HG02973 (cell line): ENCODE measurements around the gene NKD2.

Experiments
- ATAC-seq: cut with Tn5 transposase; IDR thresholded peaks from one replicate; pipeline ENCODE4 v1.9.1; 2021; ENCODE audit warnings: moderate library complexity; ENCODE audit not compliant: unreplicated experiment

The NKD2 gene

GRCh38 chr5:1029282-1029944 is 20.8 kb downstream of the NKD2 start:
- no peak for ATAC-seq

- ATAC-seq = no peak
Measured at GRCh38 chr5:1029945-1030625, 21.5 kb downstream of the NKD2 start.

GRCh38 chr5:1030801-1031271 is 22.2 kb downstream of the NKD2 start:
- ATAC-seq = no peak

- ATAC-seq = no peak
Measured at GRCh38 chr5:1031306-1031959, 22.8 kb downstream of the NKD2 start.

- ATAC-seq = no peak
Measured at GRCh38 chr5:1032011-1032410, 23.4 kb downstream of the NKD2 start.

GRCh38 chr5:1032551-1033027 is 24.0 kb downstream of the NKD2 start:
- no peak for ATAC-seq

GRCh38 chr5:1033178-1033577 is 24.6 kb downstream of the NKD2 start:
- ATAC-seq = no peak

- ATAC-seq = no peak
Measured at GRCh38 chr5:1033606-1034420, 25.2 kb downstream of the NKD2 start.

- ATAC-seq = no peak
Measured at GRCh38 chr5:1034421-1034905, 25.9 kb downstream of the NKD2 start.

GRCh38 chr5:1034986-1035385 is 26.4 kb downstream of the NKD2 start:
- ATAC-seq = no peak

GRCh38 chr5:1035421-1036405 is 27.1 kb downstream of the NKD2 start:
- no peak for ATAC-seq

GRCh38 chr5:1036504-1037122 is 28.0 kb downstream of the NKD2 start:
- no peak for ATAC-seq

GRCh38 chr5:1037123-1037670 is 28.6 kb downstream of the NKD2 start:
- ATAC-seq = no peak

- ATAC-seq = no peak
Measured at GRCh38 chr5:1037671-1038416, 29.2 kb downstream of the NKD2 start.

GRCh38 chr5:1038417-1039209 is 30.0 kb downstream of the NKD2 start:
- ATAC-seq = no peak

GRCh38 chr5:1039210-1039548 is 30.6 kb downstream of the NKD2 start:
- no peak for ATAC-seq

GRCh38 chr5:1039706-1040260 is 31.2 kb downstream of the NKD2 start:
- no peak for ATAC-seq
